HL-60 (cell line): ENCODE results near the gene USP48.

ENCODE experiments used
- DNase-seq, 2 experiments: peaks; one replicate each; pipeline ENCODE4 v3.0.0-alpha.2; 2010 to 2020; ENCODE audit warnings: low read depth in 1 of 2, low spot score in 1 of 2
- H3K27ac ChIP-seq: fragments of 250-450 bp; sonication (Bioruptor Pico); replicated peaks from 2 replicates; pipeline ENCODE4 v1.5.1; 2020; ENCODE audit warnings: mild to moderate bottlenecking, moderate library complexity
- H3K27me3 ChIP-seq: fragments of 250-450 bp; sonication (Bioruptor Pico); 2 replicates; pipeline ENCODE4 v1.5.1; 2021; ENCODE audit warnings: mild to moderate bottlenecking, moderate library complexity; ENCODE audit not compliant: insufficient read depth, poor library complexity, severe bottlenecking
- H3K4me3 ChIP-seq: replicated peaks from 2 replicates; pipeline ENCODE4 v1.5.1; 2011; ENCODE audit warnings: mild to moderate bottlenecking, control low read depth, low read length; ENCODE audit not compliant: insufficient read depth
- GABPA ChIP-seq: IDR thresholded peaks from 2 replicates; pipeline ENCODE4 v1.6.1; 2012; ENCODE audit warnings: low read depth
- POLR2AphosphoS5 ChIP-seq: IDR thresholded peaks from 2 replicates; pipeline ENCODE4 v1.6.1; 2012; ENCODE audit warnings: low read depth
- SPI1 ChIP-seq: IDR thresholded peaks from 2 replicates; pipeline ENCODE4 v1.6.1; 2012; ENCODE audit warnings: low read depth, mild to moderate bottlenecking, borderline replicate concordance
- TF ChIP-seq, protein P1 (sequence below): IDR thresholded peaks from one replicate; pipeline ENCODE4 v1.5.1; 2011; ENCODE audit warnings: low read length, control low read depth, inconsistent platforms; ENCODE audit not compliant: insufficient read depth
- TF ChIP-seq, protein P2 (sequence below): IDR thresholded peaks from 2 replicates; pipeline ENCODE4 v1.6.1; 2012; ENCODE audit warnings: low read depth; ENCODE audit not compliant: insufficient replicate concordance

USP48 gene

DNA sequence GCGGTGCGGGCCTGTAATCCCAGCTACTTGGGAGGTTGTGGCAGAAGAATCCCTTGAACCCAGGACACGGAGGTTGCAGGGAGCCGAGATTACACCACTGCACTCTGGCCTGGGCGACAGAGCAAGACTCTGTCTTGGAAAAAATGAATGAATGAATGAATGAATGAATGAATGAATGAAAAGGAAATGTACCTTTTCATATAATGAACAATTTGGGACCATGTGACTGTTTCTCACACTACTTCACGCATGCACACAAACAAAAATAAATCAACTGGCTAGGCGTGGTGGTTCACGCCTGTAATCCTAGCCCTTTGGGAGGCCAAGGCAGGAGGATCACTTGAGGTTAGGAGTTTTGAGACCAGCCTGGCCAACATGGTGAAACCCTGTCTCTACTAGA, 24.3 kb downstream of the USP48 start:
- Histone ChIP-seq H3K4me3 (no peak overlapping the region), H3K27ac (no peak overlapping the region), H3K27me3 (no peaks in the 10 kb centered on the region)
- TF ChIP-seq GABPA: no peak
- no peak for TF ChIP-seq SPI1
- no peak for TF ChIP-seq POLR2AphosphoS5
- TF ChIP-seq, protein P1, sequence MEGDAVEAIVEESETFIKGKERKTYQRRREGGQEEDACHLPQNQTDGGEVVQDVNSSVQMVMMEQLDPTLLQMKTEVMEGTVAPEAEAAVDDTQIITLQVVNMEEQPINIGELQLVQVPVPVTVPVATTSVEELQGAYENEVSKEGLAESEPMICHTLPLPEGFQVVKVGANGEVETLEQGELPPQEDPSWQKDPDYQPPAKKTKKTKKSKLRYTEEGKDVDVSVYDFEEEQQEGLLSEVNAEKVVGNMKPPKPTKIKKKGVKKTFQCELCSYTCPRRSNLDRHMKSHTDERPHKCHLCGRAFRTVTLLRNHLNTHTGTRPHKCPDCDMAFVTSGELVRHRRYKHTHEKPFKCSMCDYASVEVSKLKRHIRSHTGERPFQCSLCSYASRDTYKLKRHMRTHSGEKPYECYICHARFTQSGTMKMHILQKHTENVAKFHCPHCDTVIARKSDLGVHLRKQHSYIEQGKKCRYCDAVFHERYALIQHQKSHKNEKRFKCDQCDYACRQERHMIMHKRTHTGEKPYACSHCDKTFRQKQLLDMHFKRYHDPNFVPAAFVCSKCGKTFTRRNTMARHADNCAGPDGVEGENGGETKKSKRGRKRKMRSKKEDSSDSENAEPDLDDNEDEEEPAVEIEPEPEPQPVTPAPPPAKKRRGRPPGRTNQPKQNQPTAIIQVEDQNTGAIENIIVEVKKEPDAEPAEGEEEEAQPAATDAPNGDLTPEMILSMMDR: no peak
- TF ChIP-seq, protein P2, sequence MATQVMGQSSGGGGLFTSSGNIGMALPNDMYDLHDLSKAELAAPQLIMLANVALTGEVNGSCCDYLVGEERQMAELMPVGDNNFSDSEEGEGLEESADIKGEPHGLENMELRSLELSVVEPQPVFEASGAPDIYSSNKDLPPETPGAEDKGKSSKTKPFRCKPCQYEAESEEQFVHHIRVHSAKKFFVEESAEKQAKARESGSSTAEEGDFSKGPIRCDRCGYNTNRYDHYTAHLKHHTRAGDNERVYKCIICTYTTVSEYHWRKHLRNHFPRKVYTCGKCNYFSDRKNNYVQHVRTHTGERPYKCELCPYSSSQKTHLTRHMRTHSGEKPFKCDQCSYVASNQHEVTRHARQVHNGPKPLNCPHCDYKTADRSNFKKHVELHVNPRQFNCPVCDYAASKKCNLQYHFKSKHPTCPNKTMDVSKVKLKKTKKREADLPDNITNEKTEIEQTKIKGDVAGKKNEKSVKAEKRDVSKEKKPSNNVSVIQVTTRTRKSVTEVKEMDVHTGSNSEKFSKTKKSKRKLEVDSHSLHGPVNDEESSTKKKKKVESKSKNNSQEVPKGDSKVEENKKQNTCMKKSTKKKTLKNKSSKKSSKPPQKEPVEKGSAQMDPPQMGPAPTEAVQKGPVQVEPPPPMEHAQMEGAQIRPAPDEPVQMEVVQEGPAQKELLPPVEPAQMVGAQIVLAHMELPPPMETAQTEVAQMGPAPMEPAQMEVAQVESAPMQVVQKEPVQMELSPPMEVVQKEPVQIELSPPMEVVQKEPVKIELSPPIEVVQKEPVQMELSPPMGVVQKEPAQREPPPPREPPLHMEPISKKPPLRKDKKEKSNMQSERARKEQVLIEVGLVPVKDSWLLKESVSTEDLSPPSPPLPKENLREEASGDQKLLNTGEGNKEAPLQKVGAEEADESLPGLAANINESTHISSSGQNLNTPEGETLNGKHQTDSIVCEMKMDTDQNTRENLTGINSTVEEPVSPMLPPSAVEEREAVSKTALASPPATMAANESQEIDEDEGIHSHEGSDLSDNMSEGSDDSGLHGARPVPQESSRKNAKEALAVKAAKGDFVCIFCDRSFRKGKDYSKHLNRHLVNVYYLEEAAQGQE: no peak
- no peak for DNase-seq

DNA sequence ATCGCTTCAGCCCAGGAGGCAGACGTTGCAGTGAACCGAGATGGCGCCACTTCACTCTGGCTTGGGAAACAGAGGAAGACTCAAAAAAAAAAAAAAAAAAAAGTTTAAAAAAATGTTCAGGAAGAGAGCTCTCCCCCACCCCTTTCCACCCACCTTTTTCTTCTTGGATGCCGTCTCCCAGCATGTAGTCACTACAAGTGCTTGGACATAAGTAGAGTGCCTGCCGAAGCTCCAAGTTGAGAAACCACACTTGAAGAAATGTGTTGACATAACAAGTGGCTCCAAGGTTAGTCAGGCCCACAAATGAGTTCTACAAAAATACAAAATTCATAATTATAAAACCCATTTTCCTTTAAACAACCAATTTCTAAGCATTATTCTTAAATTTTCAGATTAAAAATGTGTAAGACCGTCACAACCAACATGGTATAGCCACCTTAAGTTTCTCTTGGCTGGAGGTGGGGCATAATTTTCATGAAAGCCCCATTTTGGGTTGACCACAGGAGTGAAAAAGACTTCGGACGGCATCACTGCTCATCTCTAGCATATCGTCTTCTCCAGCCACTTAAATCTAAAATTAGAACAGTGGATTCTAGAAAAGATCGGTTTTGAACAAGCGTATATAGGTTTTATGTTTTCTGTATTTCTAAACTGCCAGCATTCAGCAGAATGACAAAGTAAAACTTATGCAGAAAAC, 26.4 kb downstream of the USP48 start:
- TF ChIP-seq GABPA (no peak), POLR2AphosphoS5 (no peak), SPI1 (no peak)
- TF ChIP-seq, protein P2: no peak
- TF ChIP-seq, protein P1: no peak
- H3K4me3 ChIP-seq: no peak overlapping the region
- H3K27ac ChIP-seq: no peak overlapping the region
- DNase-seq: no peak
- no peaks in the 10 kb centered on the region for H3K27me3 ChIP-seq

DNA sequence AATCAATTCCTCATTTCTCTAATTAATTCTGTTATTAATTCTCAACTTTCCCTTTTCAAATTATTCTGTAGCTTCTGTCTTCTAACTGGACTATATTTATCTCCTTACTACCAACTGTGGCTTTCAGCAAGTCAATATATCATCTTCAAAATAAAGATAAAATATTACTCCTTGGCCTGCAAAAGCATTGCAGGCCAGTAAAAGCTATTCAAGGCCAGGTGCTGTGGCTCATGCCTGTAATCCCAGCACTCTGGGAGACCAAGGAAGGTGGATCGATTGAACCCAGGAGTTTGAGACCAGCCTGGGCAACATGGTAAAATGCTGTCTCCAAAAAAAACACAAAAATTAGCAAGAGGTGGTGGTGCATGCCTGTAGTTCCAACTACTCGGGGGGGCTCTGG, 27.9 kb downstream of the USP48 start:
- Histone ChIP-seq H3K4me3 (no peak overlapping the region), H3K27me3 (no peaks in the 10 kb centered on the region), H3K27ac (no peak overlapping the region)
- DNase-seq: no peak
- TF ChIP-seq POLR2AphosphoS5 (no peak), SPI1 (no peak)

DNA sequence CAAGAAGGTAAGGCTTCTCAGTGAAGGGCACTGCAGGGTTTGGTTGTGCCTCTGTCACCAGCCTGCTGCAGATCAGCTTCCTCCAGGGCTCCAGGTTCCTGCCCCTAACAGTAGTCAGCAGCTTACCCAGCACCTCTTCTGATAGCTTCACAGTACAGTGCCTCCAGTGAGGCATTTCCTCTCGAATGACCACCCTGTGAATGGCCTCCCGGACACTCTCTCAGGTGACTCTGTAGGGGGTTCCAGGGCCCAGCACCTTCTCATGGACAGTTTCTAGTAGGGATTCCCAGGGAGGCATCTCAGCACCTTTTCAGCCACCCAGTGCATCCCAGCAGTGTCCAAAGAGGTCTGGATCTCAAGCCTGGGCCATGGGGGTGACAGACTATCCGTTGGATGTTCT, 28.4 kb downstream of the USP48 start:
- no peak for DNase-seq
- TF ChIP-seq SPI1 (no peak), GABPA (no peak), POLR2AphosphoS5 (no peak)
- TF ChIP-seq, protein P1: no peak
- TF ChIP-seq, protein P2: no peak
- no peak overlapping the region for H3K27ac ChIP-seq
- no peak overlapping the region for H3K4me3 ChIP-seq
- no peaks in the 10 kb centered on the region for H3K27me3 ChIP-seq
